Measurements from ENCODE around the gene KIF11. TPM values are rescaled to one million over a fixed set of nuclear protein-coding genes. Genes with fewer than 3 reads are reported as not detected.

The KIF11 gene
- total RNA-seq, 1 donor from 2014 or later, result 0.38 TPM

DNA sequence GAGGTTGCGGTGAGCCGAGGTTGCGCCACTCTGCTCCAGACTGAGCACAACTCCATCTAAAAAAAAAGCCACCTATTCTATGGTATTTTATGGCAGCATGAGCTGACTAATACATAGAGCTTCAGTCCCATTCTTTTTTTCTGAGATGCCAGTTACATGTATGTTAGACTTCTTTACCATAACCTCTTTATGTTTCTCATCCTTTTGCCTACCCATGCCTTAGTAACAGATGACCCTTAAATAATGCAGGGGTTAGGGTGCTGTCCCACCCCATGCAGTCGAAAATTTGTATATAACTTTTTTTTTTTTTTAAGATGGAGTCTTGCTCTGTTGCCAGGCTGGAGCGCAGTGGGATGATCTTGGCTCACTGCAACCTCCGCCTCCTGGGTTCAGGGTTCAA, 74.1 kb downstream of the KIF11 start:
- ATAC-seq (no peak), DNase-seq (ENCODE audit: low spot score) (no peak)

DNA sequence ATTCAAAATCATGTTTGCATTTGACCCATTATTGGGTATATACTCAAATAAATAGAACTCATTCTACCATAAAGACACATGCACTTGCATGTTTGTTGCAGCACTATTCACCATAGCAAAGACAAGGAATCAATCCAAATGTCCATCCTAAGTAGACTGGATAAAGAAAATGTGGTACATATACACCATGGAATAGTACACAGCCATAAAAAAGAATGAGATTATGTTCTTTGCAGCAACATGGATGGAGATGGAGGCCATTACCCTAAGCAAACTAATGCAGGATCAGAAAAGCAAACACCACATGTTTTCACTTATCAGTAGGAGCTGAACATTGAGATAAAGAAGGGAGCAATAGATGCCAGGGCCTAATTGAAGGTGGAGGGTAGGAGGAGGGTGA, 84.8 kb downstream of the KIF11 start:
- no peak for ATAC-seq
- no peak for DNase-seq (ENCODE audit: low spot score)

DNA sequence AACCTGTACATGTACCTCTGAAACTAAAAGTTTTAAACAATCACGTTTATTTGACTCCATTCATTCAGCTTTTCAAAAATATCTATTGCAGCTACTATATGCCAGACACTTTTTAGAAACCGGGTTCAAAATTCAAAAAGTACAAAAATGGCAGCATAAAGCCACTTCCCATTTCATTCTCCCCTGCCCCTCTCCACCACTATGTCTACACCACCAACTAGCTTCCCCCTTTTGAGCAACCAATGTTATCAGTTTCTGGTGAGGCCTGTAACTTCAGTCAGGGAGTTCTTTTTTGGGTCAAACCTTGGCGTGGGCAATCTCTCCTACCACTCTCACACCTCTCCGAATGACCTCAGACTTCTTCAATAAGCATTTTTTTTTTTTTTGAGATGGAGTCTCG, 85.3 kb downstream of the KIF11 start:
- ATAC-seq, result no peak
- DNase-seq (ENCODE audit: low spot score), result no peak

DNA sequence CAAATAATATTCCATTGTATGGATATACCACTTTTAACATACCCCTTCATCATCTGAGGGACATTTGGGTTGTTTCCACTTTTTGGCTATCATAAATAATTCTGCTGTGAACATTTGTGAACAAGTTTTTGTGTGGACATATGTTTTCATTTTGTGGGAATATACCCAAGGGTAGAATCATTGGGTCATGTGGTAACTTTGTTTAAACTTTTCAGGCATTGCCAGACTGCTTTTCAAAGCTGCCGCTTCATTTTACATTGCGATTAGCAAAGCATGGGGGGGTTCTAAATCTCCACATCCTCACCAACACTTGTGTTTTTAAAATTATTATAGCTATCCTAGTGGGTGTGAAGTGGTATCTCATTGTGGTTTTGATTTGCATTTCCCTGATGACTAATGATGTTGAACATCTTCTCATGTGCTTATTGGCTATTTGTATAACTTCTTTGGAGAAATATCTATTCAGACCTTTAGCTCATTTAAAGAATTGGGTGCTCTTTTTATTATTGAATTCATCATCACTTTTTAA, 88.4 kb downstream of the KIF11 start:
- DNase-seq (ENCODE audit: low spot score) (no peak), ATAC-seq (no peak)

DNA sequence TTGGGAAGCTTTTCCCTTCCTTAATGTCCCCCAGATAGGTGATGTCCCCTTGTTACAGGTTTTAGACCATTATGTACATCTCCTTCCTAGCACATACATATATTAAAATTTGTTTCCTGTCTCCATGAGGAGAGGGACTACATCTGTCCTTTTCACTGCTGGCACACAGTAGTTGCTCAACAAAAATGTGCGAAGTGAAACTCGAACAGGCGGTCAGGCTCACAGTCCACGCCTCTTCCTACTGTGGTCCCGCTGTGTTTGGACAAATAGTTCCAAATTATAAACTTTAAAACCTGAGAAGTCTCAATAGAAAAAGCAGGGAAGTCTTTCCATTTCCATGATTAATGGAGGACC, 95.6 kb downstream of the KIF11 start:
- no peak for ATAC-seq
- no peak for DNase-seq (ENCODE audit: low spot score)

DNA sequence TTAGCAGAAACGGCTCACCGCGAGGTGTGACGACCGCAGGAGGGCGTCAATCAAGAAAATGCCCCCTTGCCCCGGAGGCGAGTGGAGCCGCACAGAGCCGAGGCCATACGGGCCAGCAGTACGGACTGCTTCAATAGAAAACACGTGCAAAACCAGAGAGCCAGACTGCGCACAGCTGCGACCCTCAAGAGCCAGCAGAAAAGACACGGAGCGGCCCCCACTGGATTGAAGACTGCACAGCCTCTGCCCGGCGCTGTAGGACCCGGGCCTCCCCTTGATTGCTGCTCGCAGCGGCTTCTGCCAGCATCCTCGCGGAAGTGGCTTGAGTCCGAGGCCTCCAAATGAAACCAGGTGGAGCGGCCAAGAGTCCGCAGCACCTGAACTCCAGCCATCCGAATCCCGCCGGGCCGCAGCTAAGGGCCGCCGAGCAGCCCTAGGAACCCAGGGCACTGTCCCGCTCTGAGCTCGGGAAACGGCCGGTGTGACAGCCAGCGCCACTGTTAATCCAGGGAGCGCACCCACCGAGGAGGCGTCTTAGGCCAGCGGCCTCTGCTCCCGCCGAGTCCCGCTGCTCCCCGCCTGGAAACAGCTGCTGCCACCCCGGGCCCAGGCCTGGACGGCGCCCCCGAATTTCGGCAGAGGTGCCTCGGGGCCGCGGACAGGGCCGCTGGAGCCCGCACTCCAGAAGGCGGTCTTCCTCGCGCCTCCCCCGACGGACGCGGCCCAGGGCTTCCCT, 96.2 kb downstream of the KIF11 start:
- peak; percentile 56 for ATAC-seq
- peak; percentile 82 for DNase-seq (ENCODE audit: low spot score)

DNA sequence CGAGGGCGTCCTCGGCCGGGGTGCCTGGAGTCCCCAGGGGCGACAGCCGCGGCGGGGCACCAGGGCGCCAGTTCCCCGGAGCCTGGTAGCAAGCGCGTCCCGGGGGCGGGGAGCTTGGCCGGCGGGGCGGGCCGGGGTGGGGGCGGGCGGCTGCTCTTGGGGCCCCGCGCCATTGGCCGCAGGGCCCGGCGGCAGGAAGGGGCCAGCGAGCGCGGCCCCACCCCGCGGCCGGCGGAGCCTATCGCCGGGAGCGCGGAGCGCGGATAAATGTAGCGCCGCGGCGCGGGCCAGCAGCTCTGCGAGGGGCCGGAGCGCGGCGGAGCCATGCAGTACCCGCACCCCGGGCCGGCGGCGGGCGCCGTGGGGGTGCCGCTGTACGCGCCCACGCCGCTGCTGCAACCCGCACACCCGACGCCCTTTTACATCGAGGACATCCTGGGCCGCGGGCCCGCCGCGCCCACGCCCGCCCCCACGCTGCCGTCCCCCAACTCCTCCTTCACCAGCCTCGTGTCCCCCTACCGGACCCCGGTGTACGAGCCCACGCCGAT, 96.8 kb downstream of the KIF11 start, which contains the start of gene HHEX:
HHEX (plus strand) TSS at position 293 of the 548 bp plus-strand sequence; CDS start at position 325, 32 bp downstream.
- ATAC-seq (peak; percentile 80), DNase-seq (ENCODE audit: low spot score) (peak; percentile 87)

DNA sequence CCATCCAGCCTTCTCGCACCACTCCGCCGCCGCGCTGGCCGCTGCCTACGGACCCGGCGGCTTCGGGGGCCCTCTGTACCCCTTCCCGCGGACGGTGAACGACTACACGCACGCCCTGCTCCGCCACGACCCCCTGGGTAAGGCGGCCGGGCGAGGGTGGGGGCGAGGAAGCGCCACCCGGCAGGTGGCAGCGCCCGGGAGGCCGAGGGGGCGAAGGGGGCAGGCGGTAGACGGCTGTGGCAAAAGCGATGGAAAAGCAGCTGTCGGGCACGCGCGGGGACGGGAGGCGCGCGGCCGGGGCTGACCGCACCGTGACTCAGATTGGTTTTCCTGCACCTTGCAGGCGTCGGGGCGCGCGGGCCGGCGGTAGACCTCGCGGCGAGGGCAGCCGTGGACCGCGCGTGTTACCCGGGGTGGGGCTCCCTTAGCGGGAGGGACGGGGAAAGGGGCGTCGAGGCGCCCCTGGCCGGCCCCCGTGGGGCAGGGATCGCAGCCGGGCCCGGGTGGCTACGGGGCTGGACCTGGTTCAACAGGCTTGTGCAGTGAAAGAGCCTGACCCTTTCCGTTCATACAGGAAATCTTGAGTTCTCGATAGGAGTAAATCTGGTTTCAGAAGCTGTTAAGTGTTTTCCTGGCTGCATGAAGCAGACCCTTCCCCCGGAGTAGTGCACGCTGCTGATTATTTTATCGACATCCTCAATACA, 97.4 kb downstream of the KIF11 start:
- ATAC-seq, result peak; percentile 30
- DNase-seq (ENCODE audit: low spot score), result peak; percentile 73

DNA sequence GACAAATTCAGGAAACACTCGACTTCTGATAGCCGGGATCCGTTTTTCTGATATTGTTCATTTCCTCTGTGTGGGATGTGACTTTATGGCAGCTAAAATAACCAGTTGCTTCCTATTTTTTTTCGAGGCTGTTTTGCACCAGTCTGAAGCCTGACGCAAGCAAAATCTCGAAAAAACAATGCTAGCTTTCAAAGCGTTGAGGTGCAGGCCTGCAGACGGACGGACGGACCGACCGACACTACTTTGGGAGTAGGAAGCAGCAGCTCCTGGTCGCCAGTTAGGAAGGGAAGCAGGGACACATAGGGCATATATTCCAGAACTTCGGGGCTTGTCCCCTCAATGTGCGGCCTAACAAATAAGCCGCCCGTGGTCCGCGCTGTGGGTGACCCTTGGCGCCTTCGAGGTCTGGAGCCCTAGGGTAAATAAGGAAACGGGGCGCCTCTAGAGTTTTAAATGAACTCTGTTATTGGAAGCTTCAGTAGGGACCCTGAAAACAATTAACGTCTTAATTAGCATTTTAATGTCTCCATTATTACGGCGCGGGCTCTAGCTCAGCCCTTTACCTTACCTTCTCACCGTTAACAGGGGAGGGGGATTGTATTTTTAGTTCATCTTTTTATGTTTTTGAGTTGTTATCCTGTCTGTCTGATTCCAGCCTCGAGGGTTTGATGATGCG, 98.1 kb downstream of the KIF11 start:
- DNase-seq (ENCODE audit: low spot score) (peak; percentile 53), ATAC-seq (no peak)

DNA sequence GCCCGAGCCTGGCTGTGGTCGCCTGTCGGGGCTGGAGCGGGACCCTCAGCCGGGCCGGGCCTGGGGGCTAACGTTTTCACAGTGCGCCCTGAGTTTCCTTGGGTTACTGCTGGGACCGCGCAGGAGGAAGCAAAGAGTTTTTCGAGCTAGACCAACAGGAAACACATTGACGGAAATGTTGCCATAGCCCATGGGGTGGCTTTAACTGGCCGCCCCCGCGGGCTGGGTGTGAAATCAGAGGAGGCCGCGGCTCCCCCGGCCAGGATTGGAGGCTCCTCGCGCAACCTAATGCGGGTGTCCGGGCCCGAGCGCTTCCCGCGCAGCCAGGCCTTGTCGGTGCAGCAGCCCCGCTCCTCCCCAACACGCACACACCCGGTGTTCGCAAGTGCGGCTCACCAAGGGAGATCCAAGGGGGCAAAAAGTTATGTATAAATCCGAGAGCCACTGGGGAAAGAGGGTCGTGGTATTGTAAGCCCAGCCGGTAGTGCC, 98.7 kb downstream of the KIF11 start:
- ATAC-seq, result no peak

DNA sequence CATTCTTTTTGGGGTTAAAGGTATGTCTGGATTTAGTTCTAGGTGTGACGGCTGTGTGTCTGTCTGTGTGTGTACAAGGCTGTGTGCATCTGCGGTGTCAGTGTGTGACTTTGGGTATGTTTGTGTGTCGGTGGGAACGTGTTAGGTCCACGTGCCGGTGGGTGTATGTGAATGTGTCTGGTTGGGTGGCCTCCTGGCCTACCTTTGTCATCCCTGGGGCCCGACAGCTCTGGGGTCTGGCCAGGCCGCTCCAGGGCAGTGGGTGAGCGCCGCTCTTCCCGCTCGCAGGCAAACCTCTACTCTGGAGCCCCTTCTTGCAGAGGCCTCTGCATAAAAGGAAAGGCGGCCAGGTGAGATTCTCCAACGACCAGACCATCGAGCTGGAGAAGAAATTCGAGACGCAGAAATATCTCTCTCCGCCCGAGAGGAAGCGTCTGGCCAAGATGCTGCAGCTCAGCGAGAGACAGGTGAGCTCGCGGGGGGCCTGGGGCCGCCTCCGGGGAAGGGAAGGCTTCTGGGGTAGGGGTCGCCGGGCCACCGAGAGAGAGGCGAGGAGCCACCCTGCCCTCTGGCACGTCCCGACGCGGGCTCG, 99.2 kb downstream of the KIF11 start:
- ATAC-seq, result no peak
- peak; percentile 60 for DNase-seq (ENCODE audit: low spot score)

More for the DNA sequence above, 98.7 kb downstream of the KIF11 start:
- DNase-seq (ENCODE audit: low spot score), result peak; percentile 61

DNA sequence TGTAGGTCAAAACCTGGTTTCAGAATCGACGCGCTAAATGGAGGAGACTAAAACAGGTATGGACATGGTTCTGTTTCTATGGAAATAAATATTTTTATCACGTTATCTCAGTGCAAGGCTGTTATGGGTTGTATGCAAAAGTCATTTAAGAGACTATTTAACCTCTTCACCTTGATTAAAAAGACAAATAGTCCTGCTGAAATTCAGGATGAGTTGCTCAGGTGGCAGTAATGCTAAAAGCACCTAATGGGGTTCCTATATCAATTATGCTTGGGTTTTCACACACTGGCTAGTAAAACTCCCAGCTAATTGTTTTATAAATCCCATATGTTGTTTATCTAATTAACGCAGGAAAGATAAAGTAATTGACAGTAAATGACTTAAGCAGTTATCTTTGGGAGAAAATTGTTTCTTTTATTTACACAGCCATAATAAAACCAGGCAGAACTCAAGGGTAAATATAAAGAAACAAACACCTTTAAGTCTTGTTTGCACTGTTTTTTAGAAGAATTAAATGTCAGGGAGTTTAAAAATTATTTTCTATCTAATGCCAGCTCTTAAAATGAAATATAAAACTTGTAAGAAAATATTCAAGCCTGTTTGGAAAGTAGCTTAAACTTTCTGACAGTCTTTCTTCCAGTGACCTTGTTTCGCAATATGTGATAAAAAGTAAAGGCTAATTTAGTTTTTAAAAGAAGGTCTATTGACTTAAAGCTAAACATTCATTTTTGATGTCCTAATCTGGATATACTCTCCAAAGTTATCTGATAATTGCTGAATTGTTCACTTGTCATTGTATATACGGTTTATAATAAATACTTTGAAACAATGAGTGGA, 100.0 kb downstream of the KIF11 start:
- ATAC-seq, result no peak
- DNase-seq (ENCODE audit: low spot score), result no peak

DNA sequence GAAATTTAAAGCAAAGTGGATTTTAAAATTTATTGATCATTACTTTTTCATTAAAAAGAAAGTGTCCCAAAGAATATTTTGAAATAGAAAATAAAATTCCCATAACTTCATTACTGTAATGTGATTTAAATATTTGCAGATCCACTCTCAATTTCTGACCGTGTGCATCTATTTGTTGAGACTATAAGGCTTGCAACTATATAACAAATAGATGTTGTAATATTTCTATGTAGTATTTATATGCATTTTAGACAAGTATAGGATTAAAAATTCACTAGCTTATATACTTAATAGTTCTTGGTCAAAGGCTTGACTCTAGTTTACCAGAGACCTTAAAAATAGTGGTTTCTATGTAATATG, 100.6 kb downstream of the KIF11 start:
- ATAC-seq (no peak), DNase-seq (ENCODE audit: low spot score) (no peak)

DNA sequence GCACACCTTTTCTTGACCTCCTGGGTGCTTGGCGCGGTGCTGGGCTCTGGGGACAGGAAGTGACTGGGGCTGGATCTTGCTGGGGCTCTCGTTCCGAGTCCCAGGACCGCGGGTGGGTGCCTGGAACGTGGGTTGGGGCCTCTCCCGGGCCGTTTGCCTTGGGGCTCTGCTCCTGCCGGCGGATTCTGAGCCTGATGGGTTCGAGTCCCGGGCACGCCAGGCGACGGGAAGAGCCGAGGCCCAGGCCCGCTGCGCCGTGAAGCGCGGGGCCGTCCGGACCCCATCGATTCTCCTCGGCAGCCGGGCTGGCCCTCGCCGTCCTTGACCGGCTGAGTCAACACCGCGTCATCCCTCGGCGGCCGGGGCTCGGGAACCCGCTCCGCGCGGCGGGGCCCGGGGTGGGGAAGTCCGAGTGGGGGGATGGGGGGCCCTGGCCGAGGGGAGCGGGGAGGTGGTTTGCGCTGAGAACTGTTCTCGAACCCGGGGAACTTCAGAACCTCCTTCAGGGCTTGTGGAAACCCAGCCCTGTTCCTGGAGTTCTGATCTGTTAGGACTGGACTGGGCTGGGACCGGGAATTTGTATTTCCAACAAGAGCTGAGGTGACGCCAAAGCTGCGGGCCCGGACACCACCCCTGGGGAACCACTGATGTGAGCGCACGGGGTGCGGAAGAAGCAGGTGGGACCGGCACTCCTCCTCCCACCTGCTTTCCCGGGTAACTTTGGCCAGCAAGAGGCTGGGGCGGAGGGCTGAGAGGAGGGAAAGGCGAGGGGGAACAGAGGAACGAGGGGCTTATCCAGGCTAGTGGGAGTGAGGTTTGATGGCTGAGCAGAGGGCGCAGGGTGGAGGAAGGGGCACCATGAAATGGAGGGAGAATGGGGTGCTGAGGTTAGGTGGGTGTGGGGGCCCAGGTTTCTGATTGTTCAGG, 103.0 kb downstream of the KIF11 start:
- DNase-seq (ENCODE audit: low spot score), result peak; percentile 75
- ATAC-seq, result peak; percentile 53

DNA sequence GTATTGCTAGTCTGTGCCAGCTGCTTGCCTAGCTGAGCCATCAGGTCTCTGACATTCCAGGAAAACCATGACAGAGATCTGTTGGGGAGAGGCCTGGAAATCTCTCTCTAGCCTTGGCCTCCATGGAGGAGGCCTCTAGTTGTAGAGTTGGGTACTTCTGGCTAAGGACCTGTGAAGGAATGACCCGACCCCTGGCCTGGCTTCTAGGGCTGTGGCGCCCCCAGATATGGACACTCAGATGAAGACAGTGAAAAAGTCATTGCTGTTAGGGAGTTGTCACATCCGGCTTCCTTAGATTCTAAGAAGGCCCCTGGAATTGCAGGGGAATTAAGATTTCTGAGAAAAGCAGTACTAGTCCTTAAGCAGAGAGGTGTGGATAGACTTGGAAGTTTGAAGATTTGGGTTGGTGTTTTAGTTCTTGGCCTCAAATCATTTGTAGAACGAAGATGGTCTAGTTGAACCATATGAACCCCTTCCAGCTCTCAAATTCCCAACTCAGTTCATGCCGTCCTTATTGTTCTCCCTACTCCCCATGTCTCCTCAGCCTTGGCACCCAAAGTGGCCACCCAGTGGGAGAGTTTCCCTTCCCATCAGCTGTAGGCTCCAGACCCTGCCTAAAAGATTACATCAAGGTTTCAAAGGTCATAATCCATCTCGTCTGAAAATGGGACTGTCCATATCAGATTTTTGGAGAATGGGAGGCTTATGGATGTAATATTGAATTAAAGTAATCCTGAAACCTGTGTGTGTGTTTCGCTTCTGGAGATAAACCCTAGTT, 103.9 kb downstream of the KIF11 start:
- DNase-seq (ENCODE audit: low spot score), result peak; percentile 59

DNA sequence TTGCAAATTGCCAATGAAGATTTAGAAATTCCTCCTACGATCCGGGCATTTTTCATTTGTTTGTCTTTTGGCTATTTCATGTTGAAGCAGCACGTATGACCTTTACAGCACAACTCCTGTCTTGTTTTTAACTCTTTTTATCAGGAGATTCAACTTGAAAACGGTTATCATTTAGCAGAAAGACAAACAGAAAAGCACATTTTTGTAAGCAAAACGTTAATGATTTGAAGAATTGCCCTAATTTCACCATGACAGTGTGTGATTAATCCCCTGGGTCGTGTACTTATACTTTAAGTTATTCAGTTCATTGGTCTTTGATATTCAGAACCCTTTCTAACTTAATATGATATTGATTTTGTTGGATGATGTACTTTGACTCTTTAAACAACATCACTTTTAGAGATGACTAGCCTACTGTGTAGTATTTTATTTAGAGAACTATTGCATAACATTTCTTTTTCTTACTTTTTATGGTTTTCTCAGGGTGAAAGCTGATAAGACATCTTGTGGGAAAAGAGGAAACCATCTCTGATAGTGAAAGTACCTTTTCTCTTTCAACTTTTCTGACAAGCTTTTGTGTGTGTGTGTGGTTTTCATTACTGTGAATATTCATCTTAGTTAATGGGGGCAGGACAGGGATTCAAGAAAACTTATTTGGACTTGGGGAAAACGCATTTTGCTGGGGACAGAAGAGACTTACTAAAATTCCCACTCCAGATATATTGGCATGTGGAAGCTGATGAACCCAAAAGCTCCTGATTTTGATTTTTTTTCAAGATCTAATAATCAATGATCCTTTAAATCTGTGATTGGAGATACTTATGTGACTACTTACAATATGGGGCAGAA, 105.0 kb downstream of the KIF11 start:
- no peak for DNase-seq (ENCODE audit: low spot score)
- peak; percentile 40 for ATAC-seq

More for the DNA sequence above, 103.9 kb downstream of the KIF11 start:
- ATAC-seq, result peak; percentile 30

DNA sequence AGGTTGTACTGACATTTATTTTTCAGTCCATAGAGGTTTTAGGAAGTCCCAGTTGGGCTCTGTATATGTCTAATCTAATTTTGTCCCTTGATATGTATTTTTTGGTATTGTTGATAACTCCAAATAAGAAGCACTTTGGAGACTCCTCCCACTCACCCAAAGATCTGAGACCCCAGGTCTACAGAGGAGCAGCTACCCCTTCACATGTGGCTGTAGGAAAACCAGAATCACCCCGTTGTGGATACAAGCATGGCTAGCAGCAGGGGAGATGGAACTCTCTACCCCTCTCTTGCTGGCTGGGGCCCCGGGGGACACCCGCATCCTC, 106.2 kb downstream of the KIF11 start:
- no peak for ATAC-seq
- no peak for DNase-seq (ENCODE audit: low spot score)

All from left lobe of liver (tissue), 2 donors.